ENCODE measurements around the gene NSD2. TPM values are rescaled to one million over a fixed set of nuclear protein-coding genes. Genes with fewer than 3 reads are reported as not detected.
"Not testable (repeated sequence)": the region's sequence is repeated elsewhere in the genome, so short reads cannot be mapped to it uniquely, and the experiment has no call there.

The NSD2 gene
- total RNA-seq, 4 donors from 2014 or later, result 19.1 to 33.1 (median 28.8) TPM

DNA sequence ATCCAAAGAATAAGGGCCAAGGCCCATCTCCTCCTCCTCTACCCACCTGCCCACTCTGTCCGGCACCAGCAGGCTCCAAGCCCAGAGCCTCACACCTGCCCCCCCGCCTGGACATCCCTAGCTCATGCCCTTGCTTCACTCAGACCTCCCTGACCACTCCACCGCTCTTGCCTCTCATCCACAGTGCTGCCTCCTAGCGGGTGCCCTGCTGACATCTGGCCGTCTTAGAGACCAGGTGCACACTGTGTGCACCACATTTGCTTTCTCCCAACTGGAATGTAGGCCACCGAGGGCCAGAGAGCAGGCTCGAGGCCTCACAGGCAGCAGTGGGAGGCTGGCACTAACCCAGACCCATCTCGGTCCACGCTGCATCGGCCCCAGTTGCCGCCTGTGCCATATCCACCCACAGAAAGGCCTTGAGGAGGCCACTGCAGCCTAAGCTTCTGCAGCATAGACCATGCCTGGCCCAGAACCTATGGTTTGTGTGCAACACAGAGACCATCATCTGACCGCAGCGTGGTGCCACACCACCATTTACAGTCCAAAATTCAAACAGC lies 28.8 kb upstream of the NSD2 start:
- TF ChIP-seq CTCF (IDR thresholded peaks at IDR 0.05), result no peak
- DNase-seq (ENCODE audit: low spot score) (no peak), ATAC-seq (ENCODE audit: low FRiP score) (no peak)

DNA sequence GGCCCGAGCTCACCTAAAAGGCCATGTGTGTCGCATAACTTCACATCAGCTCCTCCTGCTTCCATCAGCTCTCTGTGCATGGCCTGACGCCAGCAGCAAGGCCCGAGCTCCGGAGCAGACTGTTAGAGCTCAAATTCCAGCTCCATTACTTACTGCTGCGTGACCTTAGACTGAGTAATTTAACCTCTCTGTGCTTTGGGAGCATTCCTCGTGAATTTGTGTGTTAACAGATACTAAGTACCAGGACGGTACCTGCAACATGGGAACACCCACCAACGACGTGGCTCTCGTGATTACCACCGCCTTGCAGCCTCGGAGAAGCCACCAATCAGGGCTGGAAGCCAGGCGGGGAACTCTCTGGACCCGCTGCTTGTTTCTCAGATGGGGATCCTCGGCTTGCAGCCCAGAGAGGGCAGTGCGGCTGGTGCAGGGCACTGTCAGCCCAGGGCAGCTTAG lies 28.2 kb upstream of the NSD2 start:
- no peak for TF ChIP-seq CTCF (IDR thresholded peaks at IDR 0.05)

DNA sequence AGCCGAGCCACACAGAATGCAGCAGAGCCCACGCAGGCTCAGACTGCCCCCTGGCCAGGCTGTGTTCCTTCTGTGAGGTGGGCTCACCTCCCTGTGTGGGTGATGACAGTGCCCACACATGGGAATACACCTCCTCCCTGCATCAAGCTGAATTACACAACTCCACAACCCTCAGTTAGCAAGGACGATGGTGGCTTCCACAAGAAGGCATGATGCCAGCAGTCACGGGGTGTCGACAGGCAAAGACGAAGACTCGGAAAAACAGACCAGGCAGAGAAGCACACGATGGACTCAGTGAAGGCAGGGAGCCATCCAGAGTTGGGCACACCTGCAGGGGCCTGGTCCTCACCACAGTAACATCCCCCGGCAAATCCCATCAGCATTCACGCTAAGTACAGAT lies 27.3 kb upstream of the NSD2 start:
- no peak for TF ChIP-seq CTCF (IDR thresholded peaks at IDR 0.05)
- DNase-seq (ENCODE audit: low spot score) (no peak), ATAC-seq (ENCODE audit: low FRiP score) (no peak)

More for the DNA sequence above, 28.2 kb upstream of the NSD2 start:
- DNase-seq (ENCODE audit: low spot score) (no peak), ATAC-seq (ENCODE audit: low FRiP score) (no peak)

DNA sequence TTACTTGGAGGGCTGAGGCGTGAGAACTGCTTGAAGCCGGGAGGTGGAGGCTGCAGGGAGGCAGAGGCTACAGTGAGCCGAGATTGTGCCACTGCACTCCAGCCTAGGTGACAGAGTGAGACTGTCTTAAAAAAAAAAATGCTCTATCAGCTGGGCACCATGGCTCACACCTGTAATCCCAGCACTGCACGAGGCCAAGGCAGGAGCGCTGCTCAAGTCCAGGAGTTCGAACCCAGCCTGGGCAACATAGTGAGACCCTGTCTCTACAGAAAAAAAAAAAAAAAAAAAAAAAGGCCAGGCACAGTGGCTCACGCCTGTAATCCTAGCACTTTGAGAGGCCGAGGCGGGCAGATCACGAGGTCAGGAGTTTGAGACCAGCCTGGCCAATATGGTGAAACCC lies 26.6 kb upstream of the NSD2 start:
- ATAC-seq (ENCODE audit: low FRiP score); DNase-seq (ENCODE audit: low spot score): not testable (repeated sequence)

DNA sequence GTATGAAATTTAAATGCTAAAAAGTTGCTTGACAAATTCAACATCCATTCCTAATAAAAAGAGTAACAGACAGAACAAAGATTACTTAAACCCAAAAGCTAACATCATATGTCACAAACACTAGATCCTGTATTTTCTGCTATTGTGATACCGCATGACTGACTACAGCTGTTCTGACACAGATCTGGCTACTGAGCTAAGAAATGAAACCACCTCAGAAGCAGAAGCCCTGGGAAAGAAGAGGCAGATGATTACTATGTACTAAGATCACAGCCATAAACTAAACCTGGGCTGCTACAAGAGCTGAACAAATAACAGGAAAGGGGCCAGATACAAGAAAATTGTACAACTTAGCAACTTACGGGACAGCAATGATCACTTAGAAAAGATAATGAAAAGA lies 24.6 kb upstream of the NSD2 start:
- no peak for TF ChIP-seq CTCF (IDR thresholded peaks at IDR 0.05)
- no peak for ATAC-seq (ENCODE audit: low FRiP score)
- no peak for DNase-seq (ENCODE audit: low spot score)

- TF ChIP-seq CTCF (IDR thresholded peaks at IDR 0.05), result no peak
- no peak for DNase-seq (ENCODE audit: low spot score)
- no peak for ATAC-seq (ENCODE audit: low FRiP score)
Observed at GRCh38 chr4:1850276-1850675, 20.9 kb upstream of the NSD2 start.

DNA sequence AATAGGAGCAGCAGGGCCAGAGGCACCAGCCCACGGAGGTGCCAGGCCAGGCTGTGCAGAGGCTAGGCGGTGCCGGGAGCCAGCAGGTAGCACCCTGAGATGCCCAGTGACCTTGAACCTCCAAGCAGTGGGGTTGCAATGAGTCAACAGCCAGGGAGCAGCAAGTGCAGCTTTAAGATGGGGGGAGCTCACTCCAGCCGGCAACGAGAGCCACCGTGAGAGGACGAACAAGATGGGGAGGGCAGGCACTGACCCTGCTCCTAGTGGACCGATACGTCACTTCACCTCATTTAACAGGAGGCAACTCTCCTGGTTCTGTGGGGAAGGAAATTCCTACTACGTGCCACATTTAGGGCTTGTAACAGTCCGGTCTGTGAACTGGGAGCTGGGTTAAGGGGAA lies 20.0 kb upstream of the NSD2 start:
- DNase-seq (ENCODE audit: low spot score) (no peak), ATAC-seq (ENCODE audit: low FRiP score) (no peak)
- TF ChIP-seq CTCF (IDR thresholded peaks at IDR 0.05), result no peak
